C1 segment of cervical spinal cord (tissue), 14 donors: ENCODE results near the gene PGLYRP4.

Experiments
- DNase-seq, 14 donors: peaks; one replicate each; lab custom pipeline; 2025; lab: John Stamatoyannopoulos, UW

Gene PGLYRP4

GRCh38 chr1:153348511-153349362 is at the start of gene PGLYRP4:
TSS of gene PGLYRP4 (minus strand) at chr1:153348841. CDS start at chr1:153347932, 909 bp downstream.
- no peak for DNase-seq

GRCh38 chr1:153397924-153398651 is 49.4 kb upstream of the PGLYRP4 start:
- no peak for DNase-seq

- no peak for DNase-seq
These were observed 48.6 kb upstream of the PGLYRP4 start for GRCh38 chr1:153397051-153397923.

- no peak for DNase-seq
These were observed 47.8 kb upstream of the PGLYRP4 start for GRCh38 chr1:153396461-153396860.

- DNase-seq: no peak
These were observed 47.1 kb upstream of the PGLYRP4 start for GRCh38 chr1:153395776-153396175.

- DNase-seq: no peak
These were observed 46.6 kb upstream of the PGLYRP4 start for GRCh38 chr1:153395136-153395685.

GRCh38 chr1:153394391-153394790 is 45.8 kb upstream of the PGLYRP4 start:
- DNase-seq: no peak

GRCh38 chr1:153393926-153394325 is 45.3 kb upstream of the PGLYRP4 start:
- no peak for DNase-seq

- no peak for DNase-seq
These were observed 44.2 kb upstream of the PGLYRP4 start for GRCh38 chr1:153392822-153393221.

- DNase-seq: no peak
These were observed 43.6 kb upstream of the PGLYRP4 start for GRCh38 chr1:153392258-153392657.

GRCh38 chr1:153390938-153391710 is 42.5 kb upstream of the PGLYRP4 start, which contains the start of gene S100A8:
TSS of gene S100A8 (minus strand) at chr1:153391073. CDS start at chr1:153390535, 538 bp downstream.
- DNase-seq: peak in 2 of 14 donors; percentile 22 to 42

- no peak for DNase-seq
These were observed 41.6 kb upstream of the PGLYRP4 start for GRCh38 chr1:153389973-153390879.

GRCh38 chr1:153389401-153389800 is 40.8 kb upstream of the PGLYRP4 start:
- no peak for DNase-seq

- no peak for DNase-seq
These were observed 39.1 kb upstream of the PGLYRP4 start for GRCh38 chr1:153387785-153388184.

GRCh38 chr1:153387001-153387400 is 38.4 kb upstream of the PGLYRP4 start:
- DNase-seq: no peak

- DNase-seq: peak in 6 of 14 donors; percentile 5 to 60 (median 14)
These were observed 37.9 kb upstream of the PGLYRP4 start for GRCh38 chr1:153386500-153386901.

GRCh38 chr1:153384958-153385580 is 36.4 kb upstream of the PGLYRP4 start:
- DNase-seq: no peak

GRCh38 chr1:153380711-153381110 is 32.1 kb upstream of the PGLYRP4 start:
- no peak for DNase-seq

- no peak for DNase-seq
These were observed 30.9 kb upstream of the PGLYRP4 start for GRCh38 chr1:153379591-153379990.
